ENCODE data around the gene PXN. TPM values are rescaled to one million over a fixed set of nuclear protein-coding genes. Genes with fewer than 3 reads are reported as not detected.
A peak's percentile ranks its signal among the peaks of the same experiment; 100 is the strongest.

The PXN gene
- total and polyA plus RNA-seq, 4 donors, result 6.0 to 13.1 (median 12.3) TPM

DNA sequence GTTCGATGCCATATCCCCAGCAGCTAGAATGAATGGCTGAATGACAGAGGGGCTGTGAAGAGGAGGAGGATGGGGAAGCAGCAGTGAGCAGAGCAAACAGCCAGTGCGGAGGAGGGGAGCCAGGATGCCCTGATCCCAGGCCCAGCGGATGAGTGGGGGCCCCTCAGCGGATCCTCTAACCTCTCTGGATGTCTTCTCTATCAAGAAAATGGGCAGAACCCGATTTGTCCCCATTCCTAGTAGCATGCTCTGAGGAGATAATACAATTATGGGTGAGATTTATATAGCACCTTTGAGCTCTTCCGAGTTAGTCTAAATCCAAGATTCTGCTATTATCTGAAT, 34.6 kb downstream of the PXN start (continued):
- no peak for TF ChIP-seq REST (IDR thresholded peaks at IDR 0.05)

- no peaks in the 10 kb centered on the region for H3K9me3 ChIP-seq (ENCODE audit: control insufficient read depth in 4 of 4, low read length in 3 of 4)
- H3K27ac ChIP-seq (ENCODE audit: low read depth in 1 of 2, low read length in 2 of 2), result peak overlapping the region; percentile 78 to 92
- DNase-seq (ENCODE audit: low spot score), result no peak
- TF ChIP-seq, protein P1, sequence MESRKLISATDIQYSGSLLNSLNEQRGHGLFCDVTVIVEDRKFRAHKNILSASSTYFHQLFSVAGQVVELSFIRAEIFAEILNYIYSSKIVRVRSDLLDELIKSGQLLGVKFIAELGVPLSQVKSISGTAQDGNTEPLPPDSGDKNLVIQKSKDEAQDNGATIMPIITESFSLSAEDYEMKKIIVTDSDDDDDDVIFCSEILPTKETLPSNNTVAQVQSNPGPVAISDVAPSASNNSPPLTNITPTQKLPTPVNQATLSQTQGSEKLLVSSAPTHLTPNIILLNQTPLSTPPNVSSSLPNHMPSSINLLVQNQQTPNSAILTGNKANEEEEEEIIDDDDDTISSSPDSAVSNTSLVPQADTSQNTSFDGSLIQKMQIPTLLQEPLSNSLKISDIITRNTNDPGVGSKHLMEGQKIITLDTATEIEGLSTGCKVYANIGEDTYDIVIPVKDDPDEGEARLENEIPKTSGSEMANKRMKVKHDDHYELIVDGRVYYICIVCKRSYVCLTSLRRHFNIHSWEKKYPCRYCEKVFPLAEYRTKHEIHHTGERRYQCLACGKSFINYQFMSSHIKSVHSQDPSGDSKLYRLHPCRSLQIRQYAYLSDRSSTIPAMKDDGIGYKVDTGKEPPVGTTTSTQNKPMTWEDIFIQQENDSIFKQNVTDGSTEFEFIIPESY (IDR thresholded peaks at IDR 0.05), result no peak
- no peak for TF ChIP-seq SP1 (IDR thresholded peaks at IDR 0.05)
- TF ChIP-seq FOXA1 (IDR thresholded peaks at IDR 0.05), result no peak
- TF ChIP-seq, protein P2, sequence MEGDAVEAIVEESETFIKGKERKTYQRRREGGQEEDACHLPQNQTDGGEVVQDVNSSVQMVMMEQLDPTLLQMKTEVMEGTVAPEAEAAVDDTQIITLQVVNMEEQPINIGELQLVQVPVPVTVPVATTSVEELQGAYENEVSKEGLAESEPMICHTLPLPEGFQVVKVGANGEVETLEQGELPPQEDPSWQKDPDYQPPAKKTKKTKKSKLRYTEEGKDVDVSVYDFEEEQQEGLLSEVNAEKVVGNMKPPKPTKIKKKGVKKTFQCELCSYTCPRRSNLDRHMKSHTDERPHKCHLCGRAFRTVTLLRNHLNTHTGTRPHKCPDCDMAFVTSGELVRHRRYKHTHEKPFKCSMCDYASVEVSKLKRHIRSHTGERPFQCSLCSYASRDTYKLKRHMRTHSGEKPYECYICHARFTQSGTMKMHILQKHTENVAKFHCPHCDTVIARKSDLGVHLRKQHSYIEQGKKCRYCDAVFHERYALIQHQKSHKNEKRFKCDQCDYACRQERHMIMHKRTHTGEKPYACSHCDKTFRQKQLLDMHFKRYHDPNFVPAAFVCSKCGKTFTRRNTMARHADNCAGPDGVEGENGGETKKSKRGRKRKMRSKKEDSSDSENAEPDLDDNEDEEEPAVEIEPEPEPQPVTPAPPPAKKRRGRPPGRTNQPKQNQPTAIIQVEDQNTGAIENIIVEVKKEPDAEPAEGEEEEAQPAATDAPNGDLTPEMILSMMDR (IDR thresholded peaks at IDR 0.05; ENCODE audit: low read depth, low read length, missing input control), result no peak
- TF ChIP-seq NR2F2 (IDR thresholded peaks at IDR 0.05), result no peak
- no peak for TF ChIP-seq TAF1 (conservative IDR thresholded peaks at IDR 0.05)
- TF ChIP-seq EGR1 (IDR thresholded peaks at IDR 0.05; ENCODE audit: low read depth in 2 of 2), result no peak
- no peak for TF ChIP-seq HNF4A (conservative IDR thresholded peaks at IDR 0.05)
- no peak for TF ChIP-seq MAX (IDR thresholded peaks at IDR 0.05)
- TF ChIP-seq ATF3 (IDR thresholded peaks at IDR 0.05), result no peak
- no peak for TF ChIP-seq FOXA2 (IDR thresholded peaks at IDR 0.05)
- no peak for TF ChIP-seq JUND (IDR thresholded peaks at IDR 0.05)
- no peak overlapping the region for H3K4me3 ChIP-seq (ENCODE audit: low read depth in 1 of 3, low read length in 3 of 3)
- peaks cover 26 to 88% (median 79%) of the 10 kb centered on the region in 4 donors for H3K4me1 ChIP-seq (ENCODE audit: control insufficient read depth in 4 of 4, insufficient read depth in 4 of 4, low read length in 3 of 4)
- 67% methylated on average over 9 of the region's 9 CpGs for WGBS
- H3K36me3 ChIP-seq (ENCODE audit: control insufficient read depth in 4 of 4, insufficient read depth in 3 of 4, low read depth in 1 of 4, low read length in 3 of 4), result no peaks in the 10 kb centered on the region
- H3K9ac ChIP-seq (ENCODE audit: low read depth in 1 of 2, low read length in 2 of 2), result no peak overlapping the region
- no peaks in the 10 kb centered on the region for H3K27me3 ChIP-seq (ENCODE audit: control insufficient read depth in 4 of 4, insufficient read depth in 4 of 4, low read length in 3 of 4)
Observed at GRCh38 chr12:120230326-120230973, 35.1 kb downstream of the PXN start.
